Skeletal muscle tissue (tissue), 4 donors: ENCODE measurements around the gene SMPDL3B. TPM values are rescaled to one million over a fixed set of nuclear protein-coding genes. Genes with fewer than 3 reads are reported as not detected.
"Not testable (repeated sequence)": the region's sequence is repeated elsewhere in the genome, so short reads cannot be mapped to it uniquely, and the experiment has no call there.

ENCODE experiments used
- H3K27ac ChIP-seq: one replicate; pipeline ENCODE4 v1.7.0; 2013; ENCODE audit warnings: mild to moderate bottlenecking, low read depth, low read length, inconsistent platforms
- H3K27me3 ChIP-seq, 3 donors: one replicate each; pipeline ENCODE4 v1.7.0; 2013; ENCODE audit warnings: low read length in 3 of 3; ENCODE audit not compliant: control insufficient read depth in 3 of 3, insufficient read depth in 3 of 3
- H3K36me3 ChIP-seq, 3 donors: one replicate each; pipeline ENCODE4 v1.7.0; 2013; ENCODE audit warnings: low read length in 3 of 3; ENCODE audit not compliant: control insufficient read depth in 3 of 3, insufficient read depth in 3 of 3
- H3K4me1 ChIP-seq, 3 donors: one replicate each; pipeline ENCODE4 v1.7.0; 2013; ENCODE audit warnings: low read length in 3 of 3, mild to moderate bottlenecking in 3 of 3; ENCODE audit not compliant: control insufficient read depth in 3 of 3, insufficient read depth in 3 of 3
- H3K4me3 ChIP-seq, 3 donors: one replicate each; pipeline ENCODE4 v1.7.0; 2013; ENCODE audit warnings: low read length in 3 of 3
- H3K9ac ChIP-seq, 3 donors: one replicate each; pipeline ENCODE4 v1.7.0; 2013; ENCODE audit warnings: low read length in 3 of 3, mild to moderate bottlenecking in 3 of 3, moderate library complexity in 2 of 3, low read depth in 1 of 3
- H3K9me3 ChIP-seq, 3 donors: one replicate each; pipeline ENCODE4 v1.7.0; 2013; ENCODE audit warnings: low read length in 3 of 3; ENCODE audit not compliant: control insufficient read depth in 3 of 3
- total RNA-seq: library from RNA; depleted of rRNA; stranded (reverse); fragments of >200 nt; gene quantifications from one replicate; pipeline ENCODE4 v1.2.3, GENCODE V29; 2014
- donor health status: Osteomylitis.

Gene SMPDL3B
- total RNA-seq, 1 donor from 2014 or later, result not detected

- H3K36me3 ChIP-seq, result peaks cover 25 to 36% (median 27%) of the 10 kb centered on the region in 3 donors
- not testable (repeated sequence) for H3K9me3 ChIP-seq, H3K27ac ChIP-seq, H3K4me3 ChIP-seq, H3K27me3 ChIP-seq, H3K4me1 ChIP-seq, H3K9ac ChIP-seq
These were observed 68.3 kb downstream of the SMPDL3B start for GRCh38 chr1:28003117-28003516.

Other genes with a start within 250 kb of the SMPDL3B start
- 21.9 TPM for gene FAM76A, start 209.0 kb upstream of the SMPDL3B start, total RNA-seq
- 39.1 TPM for gene STX12, start 161.8 kb upstream of the SMPDL3B start, total RNA-seq
- 42.3 TPM for gene PPP1R8, start 104.2 kb upstream of the SMPDL3B start, total RNA-seq
- 4.7 TPM for gene THEMIS2, start 62.5 kb upstream of the SMPDL3B start, total RNA-seq
- 83.0 TPM for gene RPA2, start 20.4 kb upstream of the SMPDL3B start, total RNA-seq
- 2.6 TPM for gene XKR8, start 25.0 kb downstream of the SMPDL3B start, total RNA-seq
- 9.9 TPM for gene EYA3, start 153.6 kb downstream of the SMPDL3B start, total RNA-seq
- gene PTAFR, start 241.7 kb downstream of the SMPDL3B start, total RNA-seq, result 2.1 TPM